ENCODE measurements around the gene ARMC5. TPM values are rescaled to one million over a fixed set of nuclear protein-coding genes. Genes with fewer than 3 reads are reported as not detected.

Gene ARMC5
- total and polyA plus RNA-seq, 9 of the 15 experiments (the other 6 are each of a cell fraction or from before 2014, with no cell fraction given) = 0.11 to 13.5 (median 2.1) TPM

GRCh38 chr16:31458844-31459686, at the start of gene ARMC5 (continued):
- TF ChIP-seq EWSR1 (IDR thresholded peaks at IDR 0.05; ENCODE audit: borderline replicate concordance, low read depth, partially characterized antibody) = no peak
- no peak for TF ChIP-seq SRSF3 (IDR thresholded peaks at IDR 0.05; ENCODE audit: insufficient read depth, low read length)
- no peak for TF ChIP-seq SNRNP70 (optimal IDR thresholded peaks at IDR 0.05; ENCODE audit: low read depth, low read length)
- TF ChIP-seq XRCC3 (IDR thresholded peaks at IDR 0.05) = no peak
- TF ChIP-seq ZNF76 (CRISPR knock-in tag; IDR thresholded peaks at IDR 0.05; ENCODE audit: borderline replicate concordance) = peak; percentile 69; the same call in 1 of the 2 replicates
- TF ChIP-seq KAT2B (IDR thresholded peaks at IDR 0.05; ENCODE audit: low read depth, low read length) = no peak
- TF ChIP-seq REST (IDR thresholded peaks at IDR 0.05; ENCODE audit: borderline replicate concordance) = peak; percentile 51
- TF ChIP-seq REST (CRISPR knock-in tag; IDR thresholded peaks at IDR 0.05; ENCODE audit: low read depth) = peak; percentile 74; the same call in 1 of the 2 replicates
- TF ChIP-seq RCOR1 (IDR thresholded peaks at IDR 0.05; ENCODE audit: borderline replicate concordance in 1 of 2, low read depth in 2 of 2, low read length in 2 of 2) = no peak; a peak in 1 of 4 replicates
- TF ChIP-seq HDAC2 (IDR thresholded peaks at IDR 0.05) = peak; percentile 89
- 0 out of 2 replicates have a peak, but pooled peaks have one; percentile 45 for TF ChIP-seq ZSCAN32 (CRISPR knock-in tag; IDR thresholded peaks at IDR 0.05)
- TF ChIP-seq HCFC1 (IDR thresholded peaks at IDR 0.05; ENCODE audit: low read depth, low read length) = peak; percentile 93
- TF ChIP-seq TFAP4 (CRISPR knock-in tag; IDR thresholded peaks at IDR 0.05; ENCODE audit: borderline replicate concordance) = peak; percentile 84; the same call in 1 of the 2 replicates
- no peak for TF ChIP-seq EHMT2 (IDR thresholded peaks at IDR 0.05)
- no peak for TF ChIP-seq ZNF785 (CRISPR knock-in tag; IDR thresholded peaks at IDR 0.05)
- TF ChIP-seq TAF7 (tag; IDR thresholded peaks at IDR 0.05) = peak; percentile 97
